Activated CD8-positive, alpha-beta T cell treated with anti-CD3 and anti-CD28 coated beads for 36 hours (primary cell): Measurements from ENCODE around the gene TEDC1. TPM values are rescaled to one million over a fixed set of nuclear protein-coding genes. Genes with fewer than 3 reads are reported as not detected.

ENCODE experiments used
- ATAC-seq: fragments of 200-7000 bp; cut with Tn5 transposase; one replicate; pipeline ENCODE4 v1.10.0; 2021; ENCODE audit warnings: mild to moderate bottlenecking, moderate library complexity
- CTCF ChIA-PET: fragments of 350-600 bp; sonication (Branson Sonifier 250); formaldehyde crosslinking; loops from one replicate; lab custom pipeline; 2021; ENCODE audit warnings: antibody characterized with exemption; lab: Charles Lee
- POLR2A ChIA-PET: fragments of 350-600 bp; sonication (Branson Sonifier 250); formaldehyde crosslinking; loops from one replicate; lab custom pipeline; 2021; ENCODE audit warnings: antibody characterized with exemption; lab: Charles Lee
- DNase-seq: peaks from one replicate; pipeline ENCODE4 v3.0.0-alpha.2; 2020
- H3K27ac Mint-ChIP-seq: one replicate; pipeline ENCODE4 v1.8.0; 2021; ENCODE audit warnings: mild to moderate bottlenecking, mixed read lengths
- H3K27me3 Mint-ChIP-seq: one replicate; pipeline ENCODE4 v1.8.0; 2021; ENCODE audit warnings: mixed read lengths
- H3K36me3 Mint-ChIP-seq: one replicate; pipeline ENCODE4 v1.8.0; 2021; ENCODE audit warnings: low read depth, mixed read lengths
- H3K4me1 Mint-ChIP-seq: one replicate; pipeline ENCODE4 v1.8.0; 2021; ENCODE audit warnings: low read depth, mixed read lengths
- H3K4me3 Mint-ChIP-seq: one replicate; pipeline ENCODE4 v1.8.0; 2021; ENCODE audit warnings: mild to moderate bottlenecking, moderate library complexity, mixed read lengths
- H3K9me3 Mint-ChIP-seq: one replicate; pipeline ENCODE4 v1.8.0; 2021; ENCODE audit warnings: mixed read lengths
- intact Hi-C: fragments of 100-400 bp; cut with micrococcal nuclease; formaldehyde crosslinking; loops from one replicate; pipeline ENCODE4 v1.10.0; 2022
- total RNA-seq, 2 experiments: library from RNA; stranded (reverse); gene quantifications; one replicate each; pipeline ENCODE4 v1.2.3, GENCODE V29; 2021
- TF ChIP-seq, protein P1 (sequence below): fragments of 200-600 bp; IDR thresholded peaks from one replicate; pipeline ENCODE4 v1.8.0; 2022; ENCODE audit warnings: antibody characterized with exemption, mild to moderate bottlenecking

Gene TEDC1
- total RNA-seq, 2 experiments from 2014 or later = 30.1 to 31.1 TPM

DNA sequence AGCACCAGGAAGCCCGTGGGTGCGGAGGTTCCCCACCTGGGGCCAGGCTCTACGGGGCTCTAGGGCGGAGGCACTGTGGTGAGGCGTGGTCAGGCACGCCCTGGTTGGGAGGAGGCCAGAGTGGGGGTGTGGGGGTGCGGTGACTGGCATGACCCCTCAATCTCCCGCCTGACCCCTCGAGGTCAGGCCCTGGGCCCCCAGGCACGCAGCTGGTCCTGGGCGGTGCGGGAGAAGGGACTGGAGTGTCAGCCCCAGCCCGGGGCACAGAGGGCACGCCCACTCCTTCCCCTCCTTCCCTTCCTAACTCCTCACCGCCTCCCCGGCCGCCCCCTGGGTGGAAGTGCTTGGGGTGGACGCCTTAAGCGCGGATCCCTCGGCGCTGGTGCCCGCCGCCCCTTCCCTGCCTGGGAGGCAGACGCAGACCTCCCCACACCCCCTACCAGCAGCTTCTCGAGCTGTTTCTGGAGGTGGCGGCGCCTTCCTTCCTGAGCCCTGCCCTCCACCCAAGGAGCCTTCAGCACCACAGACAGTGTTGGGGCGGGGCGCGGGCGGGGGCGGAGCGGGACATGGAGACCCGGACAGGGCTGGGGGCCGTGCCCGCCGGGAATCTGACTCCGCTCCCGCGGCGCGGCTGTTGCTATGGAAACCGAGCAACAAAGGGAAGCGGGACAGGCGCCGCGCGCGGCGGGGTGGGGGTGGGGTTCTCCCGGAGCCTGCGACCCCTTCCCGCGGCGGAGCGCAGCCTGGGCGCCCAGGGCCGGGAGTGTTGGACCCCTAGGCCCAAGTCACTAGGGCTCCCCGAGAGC is 17.2 kb upstream of the TEDC1 start:
- ATAC-seq (peak; percentile 58), DNase-seq (peak; percentile 73)
- H3K4me3 Mint-ChIP-seq = no peak overlapping the region
- ChIA-PET POLR2A (interaction anchor here (0.8 kb wide), 1 partner anchor 16 kb away, joined by 3 read pairs; no protein-coding TSS in a partner anchor), CTCF (interaction anchor here (0.8 to 3.4 kb wide), 3 partner anchors 16 to 103 kb away, joined by 3 to 20 read pairs (median 3); no protein-coding TSS in a partner anchor)
- intact Hi-C loops = no loop called here
- TF ChIP-seq, protein P1, sequence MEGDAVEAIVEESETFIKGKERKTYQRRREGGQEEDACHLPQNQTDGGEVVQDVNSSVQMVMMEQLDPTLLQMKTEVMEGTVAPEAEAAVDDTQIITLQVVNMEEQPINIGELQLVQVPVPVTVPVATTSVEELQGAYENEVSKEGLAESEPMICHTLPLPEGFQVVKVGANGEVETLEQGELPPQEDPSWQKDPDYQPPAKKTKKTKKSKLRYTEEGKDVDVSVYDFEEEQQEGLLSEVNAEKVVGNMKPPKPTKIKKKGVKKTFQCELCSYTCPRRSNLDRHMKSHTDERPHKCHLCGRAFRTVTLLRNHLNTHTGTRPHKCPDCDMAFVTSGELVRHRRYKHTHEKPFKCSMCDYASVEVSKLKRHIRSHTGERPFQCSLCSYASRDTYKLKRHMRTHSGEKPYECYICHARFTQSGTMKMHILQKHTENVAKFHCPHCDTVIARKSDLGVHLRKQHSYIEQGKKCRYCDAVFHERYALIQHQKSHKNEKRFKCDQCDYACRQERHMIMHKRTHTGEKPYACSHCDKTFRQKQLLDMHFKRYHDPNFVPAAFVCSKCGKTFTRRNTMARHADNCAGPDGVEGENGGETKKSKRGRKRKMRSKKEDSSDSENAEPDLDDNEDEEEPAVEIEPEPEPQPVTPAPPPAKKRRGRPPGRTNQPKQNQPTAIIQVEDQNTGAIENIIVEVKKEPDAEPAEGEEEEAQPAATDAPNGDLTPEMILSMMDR = no peak
- H3K36me3 Mint-ChIP-seq = peaks cover 2% of the 10 kb centered on the region
- H3K9me3 Mint-ChIP-seq = no peaks in the 10 kb centered on the region
- peaks cover 14% of the 10 kb centered on the region for H3K27me3 Mint-ChIP-seq
- H3K27ac Mint-ChIP-seq = no peak overlapping the region
- peaks cover 10% of the 10 kb centered on the region for H3K4me1 Mint-ChIP-seq

DNA sequence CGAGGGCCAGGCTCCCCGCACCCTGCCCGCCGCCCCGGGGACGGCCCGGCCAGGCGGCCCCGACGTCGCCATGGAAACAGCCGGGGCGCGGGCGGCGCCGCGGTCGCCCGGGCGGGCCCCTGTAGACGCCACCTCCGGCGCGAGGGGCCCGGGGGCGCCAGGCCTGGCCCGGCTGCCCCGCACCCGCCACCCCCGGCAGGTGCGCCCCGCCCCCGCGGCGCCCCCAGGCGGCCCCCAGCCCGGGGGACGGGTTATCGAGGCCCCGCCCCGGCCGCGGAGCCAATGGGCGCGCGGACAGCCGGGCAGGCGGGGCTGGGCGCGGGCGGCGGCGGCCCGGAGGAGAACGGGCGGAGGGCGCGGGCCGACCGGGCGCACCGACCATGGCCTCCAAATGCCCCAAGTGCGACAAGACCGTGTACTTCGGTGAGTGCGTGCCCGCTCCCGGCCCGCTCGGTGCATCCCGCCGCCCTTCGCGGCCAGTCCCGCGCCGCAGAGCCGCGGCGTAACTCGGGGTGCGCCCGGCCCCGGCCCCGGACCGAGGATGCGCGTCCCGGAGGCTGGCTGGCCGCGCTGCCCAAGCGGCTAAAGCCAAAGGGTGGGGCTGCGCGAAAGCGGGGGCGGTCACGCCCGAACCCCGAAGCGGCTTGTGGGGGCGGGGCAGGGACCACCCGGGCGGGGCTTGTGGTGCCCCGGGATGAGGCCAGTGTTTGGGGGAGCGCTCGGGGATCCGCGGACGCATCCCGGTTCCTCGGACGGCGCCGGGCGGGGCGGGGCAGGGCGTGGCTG is 16.4 kb upstream of the TEDC1 start, which contains the start of gene CRIP2:
Gene CRIP2, plus strand, starts transcription at position 339 of the 786 bp plus-strand sequence. Its CDS starts 42 bp downstream, at position 381.
- no peaks in the 10 kb centered on the region for H3K9me3 Mint-ChIP-seq
- ATAC-seq = peak; percentile 42
- H3K36me3 Mint-ChIP-seq = peaks cover 2% of the 10 kb centered on the region
- DNase-seq = peak; percentile 27
- peak within 1 kb of the TSS; percentile 40 for H3K4me3 Mint-ChIP-seq
- H3K27ac Mint-ChIP-seq = no peak within 1 kb of the TSS
- peaks cover 19% of the 10 kb centered on the region for H3K27me3 Mint-ChIP-seq
- H3K4me1 Mint-ChIP-seq = peaks cover 14% of the 10 kb centered on the region
- ChIA-PET POLR2A (no interaction called here), CTCF (interaction anchor here (1.6 kb wide), 1 partner anchor 14 kb away, joined by 4 read pairs; no protein-coding TSS in a partner anchor)
- TF ChIP-seq, protein P1 = no peak
- intact Hi-C loops = no loop called here

DNA sequence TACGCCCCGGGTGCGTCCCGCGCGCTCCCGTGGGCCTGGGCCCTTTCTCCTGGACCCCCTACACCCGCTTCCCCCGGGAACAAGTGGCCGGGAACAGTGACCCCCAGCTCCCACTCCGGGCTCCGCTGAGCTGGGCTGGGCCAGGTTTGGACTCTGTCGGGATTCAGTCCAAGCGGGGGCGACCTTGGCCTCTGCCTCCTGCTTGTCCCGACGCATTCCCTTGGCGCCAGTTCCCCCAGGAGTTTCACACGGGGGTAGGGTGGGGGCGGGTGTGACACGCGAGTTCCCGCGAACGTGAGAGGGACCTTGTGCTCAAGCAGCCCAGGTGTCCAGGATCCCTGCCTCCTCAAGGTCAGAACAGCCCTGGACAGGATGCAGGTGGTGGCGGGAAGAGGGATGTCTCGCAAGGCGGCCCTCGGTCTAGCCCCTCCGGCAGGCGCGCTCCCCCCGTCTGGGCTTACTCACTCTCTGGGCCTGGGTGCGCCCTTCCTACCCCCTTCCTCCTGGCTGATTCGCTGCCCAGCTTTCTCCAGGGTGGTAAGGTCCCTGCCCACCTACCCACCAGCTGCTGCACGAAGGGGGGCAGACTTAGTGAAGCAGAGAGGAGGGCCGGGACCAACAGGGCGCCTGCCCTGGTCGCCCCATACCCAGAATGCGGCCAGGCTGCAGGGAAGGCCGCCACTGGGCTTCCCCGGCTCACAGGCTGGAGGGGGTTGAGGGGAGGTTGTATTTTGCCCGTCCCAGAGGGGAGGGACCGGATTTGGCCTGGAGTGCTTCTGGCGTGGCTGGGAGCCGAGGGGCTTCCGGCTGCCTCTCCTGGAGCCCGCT is 15.6 kb upstream of the TEDC1 start:
- H3K4me1 Mint-ChIP-seq = peaks cover 20% of the 10 kb centered on the region

DNA sequence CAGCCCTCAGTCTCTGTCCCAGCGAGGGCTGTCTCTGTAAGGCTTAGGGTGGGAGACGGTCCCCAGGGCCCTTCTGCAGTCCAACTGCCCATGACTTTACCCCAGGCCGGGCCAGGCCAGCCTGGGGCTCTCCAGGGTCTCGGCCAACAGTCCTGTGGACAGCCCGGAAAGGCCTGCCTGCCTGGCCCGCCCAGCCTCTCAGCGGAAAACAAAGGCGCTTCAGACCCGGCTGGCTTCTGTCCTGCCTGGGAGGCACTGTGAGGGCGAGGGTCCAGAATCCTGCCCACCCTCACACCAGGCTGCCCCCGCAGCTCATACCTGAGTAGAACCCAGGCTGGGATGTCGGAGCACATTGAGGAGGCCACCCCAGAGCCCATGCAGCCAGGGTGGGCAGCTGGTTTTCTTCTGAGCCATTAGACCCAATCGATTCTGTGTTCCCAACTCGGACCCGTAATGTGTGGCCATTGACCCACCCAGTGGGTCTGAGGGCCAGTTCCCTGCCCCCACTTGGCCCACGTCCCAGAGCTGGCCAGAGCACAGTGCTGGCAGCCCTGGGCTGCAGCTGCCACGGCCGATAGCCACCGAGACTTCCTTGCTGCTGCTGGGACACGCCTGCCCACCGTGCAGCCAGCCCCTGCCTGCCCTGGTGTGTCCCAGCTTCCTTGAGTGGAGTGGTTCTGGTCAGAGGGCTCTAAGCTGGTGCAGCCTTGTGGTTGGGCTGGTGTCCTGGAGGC is 14.8 kb upstream of the TEDC1 start:
- TF ChIP-seq, protein P1 = no peak
- ATAC-seq (no peak), DNase-seq (no peak)
- CTCF ChIA-PET = interaction anchor here (0.9 to 2.0 kb wide), 5 partner anchors 10 to 105 kb away, joined by 3 to 5 read pairs (median 4); no protein-coding TSS in a partner anchor
- no peak overlapping the region for H3K27ac Mint-ChIP-seq
- H3K4me3 Mint-ChIP-seq = no peak overlapping the region
- intact Hi-C loops = no loop called here
- H3K36me3 Mint-ChIP-seq = peaks cover 2% of the 10 kb centered on the region
- H3K9me3 Mint-ChIP-seq = no peaks in the 10 kb centered on the region
- H3K27me3 Mint-ChIP-seq = peaks cover 23% of the 10 kb centered on the region
- peaks cover 28% of the 10 kb centered on the region for H3K4me1 Mint-ChIP-seq
- POLR2A ChIA-PET = interaction anchor here (0.7 kb wide), 1 partner anchor 30 kb away, joined by 4 read pairs; no protein-coding TSS in a partner anchor

More for the DNA sequence above, 15.6 kb upstream of the TEDC1 start:
- CTCF ChIA-PET = interaction anchor here (1.6 to 2.0 kb wide), 2 partner anchors 14 to 27 kb away, joined by 4 read pairs; no protein-coding TSS in a partner anchor
- TF ChIP-seq, protein P1 = no peak
- Mint-ChIP-seq H3K27me3 (peaks cover 23% of the 10 kb centered on the region), H3K27ac (no peak overlapping the region), H3K9me3 (no peaks in the 10 kb centered on the region), H3K36me3 (peaks cover 2% of the 10 kb centered on the region), H3K4me3 (peak overlapping the region; percentile 40)
- POLR2A ChIA-PET = interaction anchor here (0.7 kb wide), 1 partner anchor 30 kb away, joined by 4 read pairs; no protein-coding TSS in a partner anchor
- DNase-seq (peak; percentile 13), ATAC-seq (no peak)
- intact Hi-C loops = no loop called here
